ENCODE measurements around the gene SLC6A3. TPM values are rescaled to one million over a fixed set of nuclear protein-coding genes. Genes with fewer than 3 reads are reported as not detected.
"Not testable (repeated sequence)": the region's sequence is repeated elsewhere in the genome, so short reads cannot be mapped to it uniquely, and the experiment has no call there.

Gene SLC6A3
- total and polyA plus RNA-seq, 2 donors (not counting 3 experiments of a cell fraction or from before 2014, with no cell fraction given), result not detected

DNA sequence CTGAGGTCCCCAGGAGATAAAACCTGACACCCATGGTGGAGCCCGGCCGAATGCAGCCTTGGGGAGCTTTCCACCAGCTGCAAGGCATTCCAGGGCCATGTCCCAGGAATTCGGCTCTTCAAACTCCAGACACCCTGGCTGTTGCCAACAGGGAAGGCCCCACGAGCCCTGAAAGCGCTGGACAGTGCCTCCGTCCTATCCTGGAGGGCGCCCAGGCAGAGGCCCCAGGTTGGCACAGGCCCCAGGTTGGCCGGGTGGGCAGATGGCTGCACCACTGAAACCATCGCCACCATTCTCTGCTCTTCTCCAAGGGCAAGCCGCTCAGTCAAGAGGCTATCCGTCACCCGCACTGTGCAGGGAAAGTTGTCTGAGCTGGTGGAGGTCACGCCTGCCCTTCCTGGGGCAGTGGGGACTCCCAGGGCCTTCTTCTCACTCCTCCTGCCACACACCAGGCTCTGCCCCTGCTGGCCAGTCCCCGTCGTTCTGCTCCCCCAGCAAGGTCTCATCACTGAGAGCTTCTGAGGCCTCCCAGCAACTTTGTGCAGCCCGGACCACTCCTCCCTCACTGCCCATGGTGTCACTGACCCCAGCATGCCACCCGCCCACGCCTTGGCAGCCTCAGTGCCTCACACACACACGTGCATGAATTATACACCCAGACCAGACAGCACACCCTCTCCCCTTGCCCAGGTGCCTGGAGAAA lies 21.2 kb downstream of the SLC6A3 start:
- no peaks in the 10 kb centered on the region for H3K4me1 ChIP-seq (ENCODE audit: control insufficient read depth, extremely low read depth, insufficient read depth, low read length)
- H3K27ac ChIP-seq (ENCODE audit: insufficient read depth, low read depth, low read length), result no peak overlapping the region
- dilution Hi-C loops (cut with MboI; ENCODE audit: extremely low pct_ligation_motif_present, low sequenced_read_pairs) (no loop called here), intact Hi-C loops (cut with micrococcal nuclease) (no loop called here)
- H2AFZ ChIP-seq (ENCODE audit: low read depth, low read length), result no peak overlapping the region
- no peak for DNase-seq (ENCODE audit: low read depth, low spot score)
- no peaks in the 10 kb centered on the region for H3K36me3 ChIP-seq (ENCODE audit: control insufficient read depth in 2 of 2, extremely low read depth in 1 of 2, insufficient read depth in 2 of 2, low read length in 2 of 2)
- FAIRE-seq, result no peak
- peaks cover 2% of the 10 kb centered on the region for H3K9me3 ChIP-seq (replicated peaks; ENCODE audit: control insufficient read depth, insufficient read depth, low read length)
- no TSS peak for BruUV-seq (replicated peaks)
- H3K27me3 ChIP-seq (ENCODE audit: control insufficient read depth in 2 of 2, insufficient read depth in 2 of 2, low read length in 2 of 2), result no peaks in the 10 kb centered on the region
- ChIA-PET CTCF (no interaction called here), POLR2A (no interaction called here)
- TF ChIP-seq MYC (IDR thresholded peaks at IDR 0.05; ENCODE audit: low read depth, low read length) (no peak), POLR2A (IDR thresholded peaks at IDR 0.05; ENCODE audit: low read depth, low read length) (no peak), GATA2 (IDR thresholded peaks at IDR 0.05; ENCODE audit: insufficient read depth, insufficient read length, low read depth, low read length) (no peak)
- TF ChIP-seq, protein P1, sequence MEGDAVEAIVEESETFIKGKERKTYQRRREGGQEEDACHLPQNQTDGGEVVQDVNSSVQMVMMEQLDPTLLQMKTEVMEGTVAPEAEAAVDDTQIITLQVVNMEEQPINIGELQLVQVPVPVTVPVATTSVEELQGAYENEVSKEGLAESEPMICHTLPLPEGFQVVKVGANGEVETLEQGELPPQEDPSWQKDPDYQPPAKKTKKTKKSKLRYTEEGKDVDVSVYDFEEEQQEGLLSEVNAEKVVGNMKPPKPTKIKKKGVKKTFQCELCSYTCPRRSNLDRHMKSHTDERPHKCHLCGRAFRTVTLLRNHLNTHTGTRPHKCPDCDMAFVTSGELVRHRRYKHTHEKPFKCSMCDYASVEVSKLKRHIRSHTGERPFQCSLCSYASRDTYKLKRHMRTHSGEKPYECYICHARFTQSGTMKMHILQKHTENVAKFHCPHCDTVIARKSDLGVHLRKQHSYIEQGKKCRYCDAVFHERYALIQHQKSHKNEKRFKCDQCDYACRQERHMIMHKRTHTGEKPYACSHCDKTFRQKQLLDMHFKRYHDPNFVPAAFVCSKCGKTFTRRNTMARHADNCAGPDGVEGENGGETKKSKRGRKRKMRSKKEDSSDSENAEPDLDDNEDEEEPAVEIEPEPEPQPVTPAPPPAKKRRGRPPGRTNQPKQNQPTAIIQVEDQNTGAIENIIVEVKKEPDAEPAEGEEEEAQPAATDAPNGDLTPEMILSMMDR (IDR thresholded peaks at IDR 0.05; ENCODE audit: extremely low read depth in 1 of 2, insufficient read depth in 1 of 2, low read depth in 1 of 2, low read length in 2 of 2), result no peak
- TF ChIP-seq, protein P2, sequence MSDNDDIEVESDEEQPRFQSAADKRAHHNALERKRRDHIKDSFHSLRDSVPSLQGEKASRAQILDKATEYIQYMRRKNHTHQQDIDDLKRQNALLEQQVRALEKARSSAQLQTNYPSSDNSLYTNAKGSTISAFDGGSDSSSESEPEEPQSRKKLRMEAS (IDR thresholded peaks at IDR 0.05; ENCODE audit: insufficient read depth, insufficient read length), result no peak
- H3K4me2 ChIP-seq (ENCODE audit: insufficient read depth, low read length), result no peak overlapping the region
- H3K9me1 ChIP-seq (replicated peaks; ENCODE audit: control insufficient read depth, extremely low read depth, insufficient read depth, low read length), result no peaks in the 10 kb centered on the region
- no peaks in the 10 kb centered on the region for H4K20me1 ChIP-seq (replicated peaks; ENCODE audit: control insufficient read depth, extremely low read depth, insufficient read depth, low read length)
- no peaks in the 10 kb centered on the region for H3K79me2 ChIP-seq (ENCODE audit: control insufficient read depth, insufficient read depth, low read length)
- H3K4me3 ChIP-seq (replicated peaks in 1 of 3; ENCODE audit: insufficient read depth in 1 of 3, low read depth in 1 of 3, low read length in 3 of 3), result no peak overlapping the region
- H3K9ac ChIP-seq (replicated peaks; ENCODE audit: extremely low read depth, insufficient read depth, low read length), result no peak overlapping the region

GRCh38 chr5:1422522-1422921 lies 22.7 kb downstream of the SLC6A3 start:
- intact Hi-C loops (cut with micrococcal nuclease); H3K9me1 ChIP-seq (replicated peaks; ENCODE audit: control insufficient read depth, extremely low read depth, insufficient read depth, low read length); H3K36me3 ChIP-seq (ENCODE audit: control insufficient read depth in 2 of 2, extremely low read depth in 1 of 2, insufficient read depth in 2 of 2, low read length in 2 of 2); H2AFZ ChIP-seq (ENCODE audit: low read depth, low read length); H3K4me3 ChIP-seq (replicated peaks in 1 of 3; ENCODE audit: insufficient read depth in 1 of 3, low read depth in 1 of 3, low read length in 3 of 3); H3K79me2 ChIP-seq (ENCODE audit: control insufficient read depth, insufficient read depth, low read length); H3K9me3 ChIP-seq (replicated peaks; ENCODE audit: control insufficient read depth, insufficient read depth, low read length); H3K9ac ChIP-seq (replicated peaks; ENCODE audit: extremely low read depth, insufficient read depth, low read length); H3K27ac ChIP-seq (ENCODE audit: insufficient read depth, low read depth, low read length); CTCF ChIA-PET; H4K20me1 ChIP-seq (replicated peaks; ENCODE audit: control insufficient read depth, extremely low read depth, insufficient read depth, low read length); H3K4me2 ChIP-seq (ENCODE audit: insufficient read depth, low read length); dilution Hi-C loops (cut with MboI; ENCODE audit: extremely low pct_ligation_motif_present, low sequenced_read_pairs); FAIRE-seq; BruUV-seq (replicated peaks); H3K4me1 ChIP-seq (ENCODE audit: control insufficient read depth, extremely low read depth, insufficient read depth, low read length); DNase-seq (ENCODE audit: low read depth, low spot score); POLR2A ChIA-PET; H3K27me3 ChIP-seq (ENCODE audit: control insufficient read depth in 2 of 2, insufficient read depth in 2 of 2, low read length in 2 of 2): not testable (repeated sequence)
